HepG2 (cell line): ENCODE measurements around the gene SYCE3. TPM values are rescaled to one million over a fixed set of nuclear protein-coding genes. Genes with fewer than 3 reads are reported as not detected.

Experiments
- ATAC-seq: fragments of 200-7000 bp; cut with Tn5 transposase; 3 replicates; pipeline ENCODE4 v1.9.1; 2020; ENCODE audit warnings: mild to moderate bottlenecking, moderate library complexity
- BruUV-seq: library from RNA; stranded (reverse); fragments of 400-500 nt; replicated peaks from 2 replicates; lab custom pipeline; 2021; lab: Mats Ljungman, UMichigan
- CTCF ChIA-PET: fragments of 300-600 bp; formaldehyde crosslinking; extraction: SDS; loops from one replicate; lab custom pipeline; 2021; ENCODE audit warnings: low total read pairs, inconsistent platforms, low intra/inter-chr PET ratio; lab: Yijun Ruan, JAX
- POLR2A ChIA-PET: fragments of 350-600 bp; sonication (Branson Sonifier 250); formaldehyde crosslinking; loops from one replicate; lab custom pipeline; 2020; ENCODE audit warnings: antibody characterized with exemption, inconsistent platforms; lab: Yijun Ruan, JAX
- DNase-seq: peaks from one replicate; pipeline ENCODE4 v3.0.0-alpha.2; 2015; ENCODE audit warnings: low spot score
- FAIRE-seq: peaks from 3 replicates; lab custom pipeline; 2011; peaks lifted over from hg19 to GRCh38; lab: Jason Lieb, UNC
- H2AFZ ChIP-seq: one replicate; pipeline ENCODE4 v1.6.1; 2011; ENCODE audit warnings: low read length, inconsistent platforms
- H3K27ac ChIP-seq: fragments of 300-600 bp; 3 replicates; pipeline ENCODE4 v1.8.0; 2011; ENCODE audit warnings: mixed run types, mild to moderate bottlenecking, mixed read lengths, low read length, inconsistent platforms; ENCODE audit not compliant: insufficient read depth; ENCODE audit errors: extremely low read length
- H3K27me3 ChIP-seq, 2 experiments: fragments of 200-600 bp in 1 of 2; 2 replicates in 1 of 2; 3 replicates in 1 of 2; pipeline versions ENCODE4 v1.6.0 to v1.8.0; 2011; ENCODE audit warnings: low read length in 2 of 2, mild to moderate bottlenecking in 2 of 2, moderate library complexity in 2 of 2, inconsistent platforms in 1 of 2; ENCODE audit not compliant: insufficient read depth in 2 of 2, control insufficient read depth in 1 of 2
- H3K36me3 ChIP-seq, 2 experiments: fragments of 200-600 bp in 1 of 2; replicated peaks in 1 of 2; 2 replicates in 1 of 2; 3 replicates in 1 of 2; pipeline versions ENCODE4 v1.5.1 to v1.8.0; 2011; ENCODE audit warnings: low read length in 2 of 2, inconsistent platforms in 1 of 2; ENCODE audit not compliant: insufficient read depth in 2 of 2, control insufficient read depth in 1 of 2
- H3K4me1 ChIP-seq: 2 replicates; pipeline ENCODE4 v1.5.1; 2012; ENCODE audit warnings: low read length, inconsistent platforms; ENCODE audit not compliant: insufficient read depth
- H3K4me2 ChIP-seq: 2 replicates; pipeline ENCODE4 v1.6.0; 2011; ENCODE audit warnings: low read depth, low read length, inconsistent platforms
- H3K4me3 ChIP-seq, 3 experiments: fragments of 200-600 bp in 1 of 3; sonication (generic), shearing (Covaris generic) in 1 of 3; replicated peaks in 1 of 3; 2 replicates each; pipeline ENCODE4 v1.5.1; 2011 to 2016; ENCODE audit warnings: low read length in 3 of 3, inconsistent platforms in 2 of 3, low read depth in 2 of 3, mild to moderate bottlenecking in 2 of 3, control low read depth in 1 of 3, mixed read lengths in 1 of 3; ENCODE audit not compliant: insufficient read depth in 1 of 3
- H3K79me2 ChIP-seq: one replicate; pipeline ENCODE4 v1.6.1; 2011; ENCODE audit warnings: low read length, inconsistent platforms; ENCODE audit not compliant: insufficient read depth
- H3K9ac ChIP-seq: 2 replicates; pipeline ENCODE4 v1.6.0; 2011; ENCODE audit warnings: mild to moderate bottlenecking, low read depth, low read length, inconsistent platforms; ENCODE audit not compliant: insufficient read depth
- H3K9me3 ChIP-seq: 2 replicates; pipeline ENCODE4 v1.5.1; 2012; ENCODE audit warnings: mild to moderate bottlenecking, low read length
- H4K20me1 ChIP-seq: 2 replicates; pipeline ENCODE4 v1.6.0; 2011; ENCODE audit warnings: inconsistent platforms, mild to moderate bottlenecking, low read length, moderate library complexity; ENCODE audit not compliant: insufficient read depth
- IKZF5 ChIP-seq: IDR thresholded peaks from 2 replicates; pipeline ENCODE4 v1.6.1; 2018; ENCODE audit warnings: missing genetic modification reagents, mild to moderate bottlenecking, missing compliant biosample characterization
- KLF6 ChIP-seq: IDR thresholded peaks from 2 replicates; pipeline ENCODE4 v1.8.0; 2016; ENCODE audit warnings: missing biosample characterization, missing genetic modification reagents
- MBD4 ChIP-seq: IDR thresholded peaks from 2 replicates; pipeline ENCODE4 v1.6.1; 2012; ENCODE audit warnings: low read length, inconsistent platforms, borderline replicate concordance
- ZBTB10 ChIP-seq: sonication (generic); formaldehyde crosslinking; IDR thresholded peaks from 2 replicates; pipeline ENCODE4 v1.4.0; 2020; ENCODE audit warnings: missing genetic modification reagents, borderline replicate concordance
- ZNF224 ChIP-seq: sonication (generic); formaldehyde crosslinking; IDR thresholded peaks from 2 replicates; pipeline ENCODE4 v1.5.0; 2020; ENCODE audit warnings: mild to moderate bottlenecking, missing genetic modification reagents
- ZNF253 ChIP-seq: sonication (generic); formaldehyde crosslinking; IDR thresholded peaks from 2 replicates; pipeline ENCODE4 v1.8.0; 2022; ENCODE audit warnings: mild to moderate bottlenecking, missing genetic modification reagents, borderline replicate concordance
- ZNF333 ChIP-seq: sonication (generic); formaldehyde crosslinking; IDR thresholded peaks from 2 replicates; pipeline ENCODE4 v1.4.0; 2020; ENCODE audit warnings: mild to moderate bottlenecking, missing genetic modification reagents, borderline replicate concordance
- ZNF512B ChIP-seq: sonication (generic); formaldehyde crosslinking; IDR thresholded peaks from 2 replicates; pipeline ENCODE4 v1.5.1; 2020; ENCODE audit warnings: missing genetic modification reagents, mild to moderate bottlenecking, borderline replicate concordance
- ZNF816 ChIP-seq: sonication (generic); formaldehyde crosslinking; IDR thresholded peaks from 2 replicates; pipeline ENCODE4 v1.8.0; 2022; ENCODE audit warnings: missing genetic modification reagents, mild to moderate bottlenecking, borderline replicate concordance
- WGBS: methylation state at CpG from one replicate; pipeline ENCODE4 v1.1.6; 2017; ENCODE audit warnings: low lambda C conversion rate; 5-methylcytosine and 5-hydroxymethylcytosine counted together
- in situ Hi-C: cut with HindIII; loops from 2 replicates; pipeline ENCODE4 v1.10.0; 2017; ENCODE audit warnings: low pct_unique_long_range_greater_than_20kb; ENCODE audit not compliant: extremely low pct_ligation_motif_present
- intact Hi-C: fragments of 100-400 bp; cut with micrococcal nuclease; formaldehyde crosslinking; loops from one replicate; pipeline ENCODE4 v1.10.0; 2022; ENCODE audit not compliant: unreplicated experiment
- polyA plus RNA-seq, 8 experiments: library from polyadenylated mRNA; depleted of rRNA in 3 of 8; stranded (reverse) in 7 of 8; unstranded in 1 of 8; fragments of >200 nt; fragmentation: Illumina TruSeq in 4 of 8; extraction: Trizol in 4 of 8; gene quantifications; 2 replicates each; pipeline versions ENCODE4 v1.2.1 to v1.2.3, GENCODE V29; 2011 to 2016; ENCODE audit warnings: low read depth in 4 of 8, missing spikeins in 1 of 8, mixed read lengths in 1 of 8; ENCODE audit not compliant: insufficient read depth in 1 of 8
- total RNA-seq, 5 experiments: library from RNA; depleted of rRNA; stranded (reverse); fragments of >200 nt; fragmentation: Illumina TruSeq; extraction: Trizol; gene quantifications; 2 replicates each; pipeline ENCODE4 v1.2.3, GENCODE V29; 2016; ENCODE audit warnings: low read depth in 1 of 5

Gene SYCE3
- total and polyA plus RNA-seq, 2 of the 13 experiments (the other 11 are each of a cell fraction or from before 2014, with no cell fraction given) = not detected

- no peak overlapping the region for H3K4me3 ChIP-seq
- H4K20me1 ChIP-seq = peaks cover 19% of the 10 kb centered on the region
- no peak overlapping the region for H3K27ac ChIP-seq
- no peak overlapping the region for H3K4me2 ChIP-seq
- ATAC-seq (no peak), FAIRE-seq (no peak), DNase-seq (no peak)
- H3K4me1 ChIP-seq = peaks cover 16% of the 10 kb centered on the region
- ChIA-PET POLR2A (no interaction called here), CTCF (no interaction called here)
- H3K27me3 ChIP-seq = no peaks in the 10 kb centered on the region
- intact Hi-C loops = no loop called here
- H3K9me3 ChIP-seq = no peaks in the 10 kb centered on the region
- WGBS = 100% methylated on average over 4 of the region's 10 CpGs
- peaks cover 19% of the 10 kb centered on the region for H3K79me2 ChIP-seq
- no peak for TF ChIP-seq MBD4
- TF ChIP-seq KLF6 (CRISPR knock-in tag) = no peak
- peaks cover 19 to 55% of the 10 kb centered on the region in 2 experiments; a peak in 4 of 5 replicates for H3K36me3 ChIP-seq
- in situ Hi-C loops = no loop called here
- H2AFZ ChIP-seq = no peak overlapping the region
- H3K9ac ChIP-seq = no peak overlapping the region
- no TSS peak for BruUV-seq
Observed at GRCh38 chr22:50521710-50522109, 41.0 kb downstream of the SYCE3 start.

GRCh38 chr22:50520826-50521453 is 41.8 kb downstream of the SYCE3 start:
- BruUV-seq = no TSS peak
- 99% methylated on average over 10 of the region's 13 CpGs for WGBS
- no peak overlapping the region for H3K9ac ChIP-seq
- intact Hi-C loops = no loop called here
- H3K4me1 ChIP-seq = peaks cover 14% of the 10 kb centered on the region
- ChIA-PET POLR2A (no interaction called here), CTCF (no interaction called here)
- ATAC-seq = no peak
- FAIRE-seq = no peak
- H3K79me2 ChIP-seq = peaks cover 18% of the 10 kb centered on the region
- no peak for DNase-seq
- in situ Hi-C loops = no loop called here
- no peak overlapping the region for H3K4me3 ChIP-seq
- no peak overlapping the region for H3K27ac ChIP-seq
- no peak overlapping the region for H2AFZ ChIP-seq
- no peaks in the 10 kb centered on the region for H3K9me3 ChIP-seq
- H3K27me3 ChIP-seq = no peaks in the 10 kb centered on the region
- peaks cover 21 to 62% of the 10 kb centered on the region in 2 experiments for H3K36me3 ChIP-seq
- no peak overlapping the region for H3K4me2 ChIP-seq
- peaks cover 19% of the 10 kb centered on the region for H4K20me1 ChIP-seq
- no peak for TF ChIP-seq ZBTB10
- TF ChIP-seq IKZF5 = no peak
- TF ChIP-seq ZNF224 (CRISPR knock-in tag) = no peak
- TF ChIP-seq ZNF512B (CRISPR knock-in tag) = no peak
- TF ChIP-seq ZNF333 = no peak
- TF ChIP-seq ZNF253 (CRISPR knock-in tag) = no peak
- no peak for TF ChIP-seq ZNF816 (CRISPR knock-in tag)
